H1 (cell line): ENCODE data around the gene KCND3. TPM values are rescaled to one million over a fixed set of nuclear protein-coding genes. Genes with fewer than 3 reads are reported as not detected.
A peak's percentile ranks its signal among the peaks of the same experiment; 100 is the strongest.

Source experiments
- CTCF ChIA-PET: fragments of 300-600 bp; sonication (Branson Sonifier 250); formaldehyde crosslinking; loops from one replicate; lab custom pipeline; 2021; ENCODE audit not compliant: partially characterized antibody; lab: Charles Lee
- POLR2A ChIA-PET: fragments of 300-600 bp; sonication (Branson Sonifier 250); formaldehyde crosslinking; loops from one replicate; lab custom pipeline; 2021; ENCODE audit warnings: inconsistent platforms; ENCODE audit not compliant: partially characterized antibody; lab: Charles Lee
- DNase-seq, 2 experiments: peaks; one replicate each; pipeline versions ENCODE4 v3.0.0 to v3.0.0-alpha.2; 2010 to 2022; ENCODE audit warnings: low spot score in 2 of 2, low read depth in 1 of 2, mixed read lengths in 1 of 2
- FAIRE-seq: peaks from 2 replicates; lab custom pipeline; 2011; peaks lifted over from hg19 to GRCh38; lab: Jason Lieb, UNC
- H2AFZ ChIP-seq: 2 replicates; pipeline ENCODE4 v1.8.1; 2012; ENCODE audit warnings: low read length, inconsistent platforms
- H2AK5ac ChIP-seq: 2 replicates; pipeline ENCODE4 v1.6.1; 2013; ENCODE audit warnings: low read depth, low read length
- H2BK120ac ChIP-seq: replicated peaks from 2 replicates; pipeline ENCODE3; 2013; ENCODE audit warnings: low read depth, low read length, inconsistent platforms
- H2BK12ac ChIP-seq: 2 replicates; pipeline ENCODE4 v1.6.1; 2013; ENCODE audit warnings: low read depth, low read length
- H2BK15ac ChIP-seq: 2 replicates; pipeline ENCODE4 v1.6.1; 2013; ENCODE audit warnings: low read length
- H2BK20ac ChIP-seq: 2 replicates; pipeline ENCODE4 v1.6.1; 2013; ENCODE audit warnings: low read length
- H2BK5ac ChIP-seq: 2 replicates; pipeline ENCODE4 v1.6.1; 2013; ENCODE audit warnings: low read depth, low read length
- H3K14ac ChIP-seq: 2 replicates; pipeline ENCODE4 v1.6.1; 2013; ENCODE audit warnings: inconsistent platforms; ENCODE audit not compliant: insufficient read length
- H3K18ac ChIP-seq: 2 replicates; pipeline ENCODE4 v1.6.1; 2013; ENCODE audit warnings: low read length; ENCODE audit errors: extremely low read depth
- H3K23ac ChIP-seq: 2 replicates; pipeline ENCODE4 v1.6.1; 2013; ENCODE audit warnings: inconsistent platforms; ENCODE audit not compliant: insufficient read length
- H3K23me2 ChIP-seq: 2 replicates; pipeline ENCODE4 v1.6.1; 2013; ENCODE audit warnings: low read depth, low read length
- H3K27ac ChIP-seq: 2 replicates; pipeline ENCODE4 v1.6.1; 2011; ENCODE audit warnings: low read depth, low read length, inconsistent platforms
- H3K27me3 ChIP-seq, 4 experiments: replicated peaks in 1 of 4; 1 replicate in 1 of 4; 2 replicates in 3 of 4; pipeline versions ENCODE4 v1.6.1 to v1.8.1; 2011 to 2013; ENCODE audit warnings: low read length in 3 of 4, mild to moderate bottlenecking in 3 of 4, inconsistent platforms in 2 of 4, mixed read lengths in 2 of 4, moderate library complexity in 1 of 4; ENCODE audit not compliant: control insufficient read depth in 3 of 4, insufficient read depth in 3 of 4; ENCODE audit errors: extremely low read depth in 1 of 4
- H3K36me3 ChIP-seq, 4 experiments: 2 replicates each; pipeline versions ENCODE4 v1.6.1 to v1.8.1; 2011 to 2013; ENCODE audit warnings: mild to moderate bottlenecking in 4 of 4, low read length in 3 of 4, moderate library complexity in 2 of 4, control low read depth in 1 of 4, inconsistent platforms in 1 of 4; ENCODE audit not compliant: insufficient read depth in 4 of 4, control insufficient read depth in 2 of 4
- H3K4ac ChIP-seq: replicated peaks from 2 replicates; pipeline ENCODE3; 2013; ENCODE audit warnings: low read length, low read depth, mixed read lengths, inconsistent platforms; ENCODE audit not compliant: insufficient read length
- H3K4me1 ChIP-seq, 4 experiments: replicated peaks in 1 of 4; 1 replicate in 1 of 4; 2 replicates in 3 of 4; pipeline versions ENCODE4 v1.6.1 to v1.8.1; 2011 to 2013; ENCODE audit warnings: low read length in 3 of 4, inconsistent platforms in 2 of 4, mixed read lengths in 1 of 4; ENCODE audit not compliant: insufficient read depth in 4 of 4, control insufficient read depth in 3 of 4
- H3K4me2 ChIP-seq, 2 experiments: 2 replicates each; pipeline versions ENCODE4 v1.6.1 to v1.8.1; 2011 to 2013; ENCODE audit warnings: low read depth in 2 of 2, low read length in 2 of 2, control low read depth in 1 of 2, inconsistent platforms in 1 of 2, mild to moderate bottlenecking in 1 of 2; ENCODE audit not compliant: insufficient read depth in 1 of 2
- H3K4me3 ChIP-seq, 4 experiments: fragments of 200-600, 300-600 bp in 1 of 4; sonication (generic), shearing (Covaris generic), sonication (Bioruptor Twin) in 1 of 4; 2 replicates each; pipeline versions ENCODE4 v1.5.1 to v1.8.1; 2011 to 2016; ENCODE audit warnings: low read length in 4 of 4, low read depth in 3 of 4, control low read depth in 2 of 4, inconsistent platforms in 2 of 4, mild to moderate bottlenecking in 2 of 4, mixed read lengths in 1 of 4, moderate library complexity in 1 of 4; ENCODE audit not compliant: insufficient read depth in 2 of 4; ENCODE audit errors: extremely low read depth in 1 of 4
- H3K56ac ChIP-seq: replicated peaks from 2 replicates; pipeline ENCODE3; 2013; ENCODE audit warnings: low read depth, mild to moderate bottlenecking, mixed read lengths, low read length, inconsistent platforms; ENCODE audit not compliant: insufficient read length
- H3K79me1 ChIP-seq: 2 replicates; pipeline ENCODE4 v1.6.1; 2013; ENCODE audit warnings: low read depth, low read length, control low read depth
- H3K79me2 ChIP-seq, 2 experiments: 2 replicates each; pipeline versions ENCODE4 v1.6.1 to v1.8.1; 2012 to 2013; ENCODE audit warnings: low read length in 2 of 2, mild to moderate bottlenecking in 2 of 2, inconsistent platforms in 1 of 2; ENCODE audit not compliant: insufficient read depth in 2 of 2, control insufficient read depth in 1 of 2
- H3K9ac ChIP-seq, 4 experiments: replicated peaks in 1 of 4; 1 replicate in 1 of 4; 2 replicates in 3 of 4; pipeline versions ENCODE4 v1.6.1 to v1.8.1; 2011 to 2013; ENCODE audit warnings: low read depth in 3 of 4, low read length in 3 of 4, control low read depth in 2 of 4, mild to moderate bottlenecking in 2 of 4, moderate library complexity in 2 of 4, inconsistent platforms in 1 of 4; ENCODE audit errors: extremely low read depth in 1 of 4
- H3K9me3 ChIP-seq, 2 experiments: 2 replicates each; pipeline versions ENCODE4 v1.6.1 to v1.8.1; 2012 to 2013; ENCODE audit warnings: mild to moderate bottlenecking in 2 of 2, moderate library complexity in 2 of 2, control low read depth in 1 of 2, inconsistent platforms in 1 of 2, low read depth in 1 of 2, low read length in 1 of 2, mixed read lengths in 1 of 2; ENCODE audit not compliant: insufficient read depth in 2 of 2
- H4K20me1 ChIP-seq, 2 experiments: replicated peaks in 1 of 2; 2 replicates each; pipeline versions ENCODE3 to v1.8.1; 2011 to 2013; ENCODE audit warnings: inconsistent platforms in 2 of 2, low read length in 2 of 2, mild to moderate bottlenecking in 1 of 2; ENCODE audit not compliant: insufficient read depth in 2 of 2, control insufficient read depth in 1 of 2
- H4K5ac ChIP-seq: 2 replicates; pipeline ENCODE4 v1.6.1; 2013; ENCODE audit warnings: low read length, low read depth, mixed read lengths, inconsistent platforms; ENCODE audit not compliant: insufficient read length
- H4K8ac ChIP-seq: 2 replicates; pipeline ENCODE4 v1.8.0; 2013; ENCODE audit warnings: mild to moderate bottlenecking, moderate library complexity, low read length, inconsistent platforms; ENCODE audit not compliant: insufficient read depth; ENCODE audit errors: extremely low read depth
- H4K91ac ChIP-seq: replicated peaks from 2 replicates; pipeline ENCODE3; 2013; ENCODE audit warnings: low read length, mixed read lengths, inconsistent platforms; ENCODE audit not compliant: insufficient read length
- ASH2L ChIP-seq: fragments of 200-600, 300-600 bp; sonication (generic); IDR thresholded peaks from one replicate; pipeline ENCODE4 v1.7.1; 2017; ENCODE audit warnings: low read length
- CBX5 ChIP-seq: fragments of 300-800, 300-1000 bp; sonication (generic); IDR thresholded peaks from 2 replicates; pipeline ENCODE4 v1.7.1; 2016; ENCODE audit warnings: antibody characterized with exemption, low read length, low read depth
- CBX8 ChIP-seq: fragments of 300-800, 300-1000 bp; sonication (generic); IDR thresholded peaks from 2 replicates; pipeline ENCODE4 v1.7.1; 2016; ENCODE audit warnings: low read depth, low read length, borderline replicate concordance
- CEBPB ChIP-seq: IDR thresholded peaks from 2 replicates; pipeline ENCODE4 v1.6.1; 2012; ENCODE audit warnings: low read depth, low read length
- CHD1 ChIP-seq: IDR thresholded peaks from 2 replicates; pipeline ENCODE4 v1.6.1; 2012; ENCODE audit warnings: low read depth, low read length, improper control_type of control experiment
- EZH2 ChIP-seq: fragments of 200-600 bp; sonication (generic); IDR thresholded peaks from 2 replicates; pipeline ENCODE4 v1.7.1; 2012; ENCODE audit warnings: low read depth, mild to moderate bottlenecking, moderate library complexity, low read length, inconsistent platforms; ENCODE audit not compliant: severe bottlenecking
- GTF2F1 ChIP-seq: IDR thresholded peaks from 2 replicates; pipeline ENCODE4 v1.6.1; 2012; ENCODE audit warnings: low read depth, low read length, improper control_type of control experiment, borderline replicate concordance
- KDM1A ChIP-seq: fragments of 200-600, 300-600 bp; sonication (generic); IDR thresholded peaks from 2 replicates; pipeline ENCODE4 v1.7.1; 2016; ENCODE audit warnings: mild to moderate bottlenecking, low read length, borderline replicate concordance
- RNF2 ChIP-seq: fragments of 200-900, 300-1000 bp; sonication (generic); IDR thresholded peaks from 2 replicates; pipeline ENCODE4 v1.7.1; 2016; ENCODE audit warnings: borderline replicate concordance, low read depth, mild to moderate bottlenecking, antibody characterized with exemption, low read length; ENCODE audit not compliant: poor library complexity, severe bottlenecking; ENCODE audit errors: missing control alignments
- SAP30 ChIP-seq: fragments of 300-600 bp; sonication (generic); IDR thresholded peaks from 2 replicates; pipeline ENCODE4 v1.7.1; 2012; ENCODE audit warnings: low read length, moderate library complexity, mild to moderate bottlenecking, inconsistent platforms; ENCODE audit not compliant: insufficient read depth, insufficient replicate concordance
- TAF7 ChIP-seq: optimal IDR thresholded peaks from 2 replicates; pipeline ENCODE3; 2011; ENCODE audit warnings: low read depth, mild to moderate bottlenecking, inconsistent platforms, low read length, moderate library complexity, borderline replicate concordance
- TBP ChIP-seq: IDR thresholded peaks from 2 replicates; pipeline ENCODE4 v1.6.1; 2011; ENCODE audit warnings: low read depth, low read length, improper control_type of control experiment
- WGBS, 2 experiments: shearing (Covaris generic) in 1 of 2; methylation state at CpG; one replicate each; pipeline versions ENCODE4 v1.1.6 to v1.1.7; 2013 to 2015; ENCODE audit warnings: low lambda C conversion rate in 2 of 2, mixed read lengths in 2 of 2, inconsistent platforms in 1 of 2, low coverage in 1 of 2, missing lambda C conversion rate in 1 of 2; ENCODE audit not compliant: insufficient replicate concordance in 2 of 2, insufficient coverage in 1 of 2, insufficient read length in 1 of 2; ENCODE audit errors: extremely low coverage in 1 of 2, missing lambda C conversion rate in 1 of 2; 5-methylcytosine and 5-hydroxymethylcytosine counted together
- polyA plus RNA-seq, 7 experiments: library from polyadenylated mRNA; depleted of rRNA in 3 of 7; stranded (reverse) in 5 of 7; unstranded in 2 of 7; fragments of >200 nt in 5 of 7; fragments of 200-250 nt in 2 of 7; gene quantifications; 1 replicate in 5 of 7; 2 replicates in 1 of 7; 4 replicates in 1 of 7; pipeline versions ENCODE4 v1.2.1 to v1.2.3, GENCODE V29; 2011 to 2013; ENCODE audit warnings: missing spikeins in 2 of 7, mixed read lengths in 2 of 7
- total RNA-seq: library from RNA; stranded (reverse); fragmentation: NEBNext Ultra II Directional; extraction: Animal tissue kit (Norgen Biotek cat#: 25700); gene quantifications from 2 replicates; pipeline ENCODE4 v1.2.1, GENCODE V29; 2021
- TF ChIP-seq, protein P1 (sequence below): IDR thresholded peaks from 2 replicates; pipeline ENCODE4 v1.6.1; 2011; ENCODE audit warnings: low read length, improper control_type of control experiment

KCND3 gene
- total and polyA plus RNA-seq, 2 of the 8 experiments (the other 6 are each of a cell fraction or from before 2014, with no cell fraction given), result 0.14 to 0.48 TPM

DNA sequence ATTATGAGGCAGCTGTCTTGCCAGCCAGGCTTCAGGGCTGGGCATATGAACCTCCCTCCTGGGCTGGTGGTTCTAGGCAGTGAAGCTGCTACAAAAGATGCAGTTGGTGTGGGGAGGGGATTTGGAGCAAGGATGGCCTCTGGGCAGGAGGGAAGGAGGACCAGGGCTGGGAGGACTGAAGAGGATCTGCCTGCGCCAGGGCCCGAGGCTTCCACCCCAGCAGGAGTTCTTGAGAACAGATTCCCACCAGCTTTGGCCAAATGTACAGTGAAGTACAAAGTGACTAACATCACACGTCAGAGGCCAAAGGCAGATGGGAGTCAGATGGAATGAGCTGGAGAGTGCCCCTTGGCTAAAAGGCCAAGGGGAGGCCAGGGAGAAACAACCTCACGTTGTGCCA, 171.4 kb downstream of the KCND3 start:
- H3K27me3 ChIP-seq, result no peaks in the 10 kb centered on the region
- no peak overlapping the region for H3K18ac ChIP-seq
- no peaks in the 10 kb centered on the region; a peak in 1 of 7 replicates for H3K4me1 ChIP-seq
- H3K4me2 ChIP-seq, result no peak overlapping the region
- no peak overlapping the region for H2BK15ac ChIP-seq
- ChIA-PET POLR2A (no interaction called here), CTCF (interaction anchor here (0.7 to 1.2 kb wide), 4 partner anchors 16 to 29 kb away, joined by 3 to 4 read pairs (median 4); no protein-coding TSS in a partner anchor)
- FAIRE-seq (no peak), DNase-seq (no peak)
- H3K23me2 ChIP-seq, result no peaks in the 10 kb centered on the region
- H3K79me2 ChIP-seq, result no peaks in the 10 kb centered on the region
- no peak overlapping the region for H3K56ac ChIP-seq
- no peak overlapping the region for H3K4ac ChIP-seq
- no peak overlapping the region for H2AK5ac ChIP-seq
- no peak overlapping the region for H3K27ac ChIP-seq
- no peak overlapping the region for H2BK5ac ChIP-seq
- H3K23ac ChIP-seq, result no peak overlapping the region
- no peaks in the 10 kb centered on the region for H3K36me3 ChIP-seq
- no peaks in the 10 kb centered on the region for H3K79me1 ChIP-seq
- WGBS, 2 experiments, result 83% methylated on average over 4 of the region's 4 CpGs; no CpG with 5 or more reads in 1 of the 2 experiments
- 0 out of 2 replicates have a peak overlapping the region, but pooled peaks have one; percentile 15 for H2AFZ ChIP-seq
- H4K5ac ChIP-seq, result no peak overlapping the region
- no peaks in the 10 kb centered on the region for H4K20me1 ChIP-seq
- H2BK12ac ChIP-seq, result 0 out of 2 replicates have a peak overlapping the region, but pooled peaks have one; percentile 5
- no peak overlapping the region for H4K91ac ChIP-seq
- H3K4me3 ChIP-seq, result no peak overlapping the region
- no peak overlapping the region for H3K14ac ChIP-seq
- no peak overlapping the region for H2BK20ac ChIP-seq
- no peaks in the 10 kb centered on the region for H3K9me3 ChIP-seq
- no peak overlapping the region for H3K9ac ChIP-seq
- H2BK120ac ChIP-seq, result no peak overlapping the region
- H4K8ac ChIP-seq, result no peak overlapping the region
- TF ChIP-seq EZH2 (no peak), TBP (no peak), RNF2 (no peak), GTF2F1 (no peak), KDM1A (no peak), CEBPB (no peak), CBX5 (no peak), CBX8 (no peak), CHD1 (no peak), SAP30 (no peak), ASH2L (no peak), TAF7 (no peak)
- TF ChIP-seq, protein P1, sequence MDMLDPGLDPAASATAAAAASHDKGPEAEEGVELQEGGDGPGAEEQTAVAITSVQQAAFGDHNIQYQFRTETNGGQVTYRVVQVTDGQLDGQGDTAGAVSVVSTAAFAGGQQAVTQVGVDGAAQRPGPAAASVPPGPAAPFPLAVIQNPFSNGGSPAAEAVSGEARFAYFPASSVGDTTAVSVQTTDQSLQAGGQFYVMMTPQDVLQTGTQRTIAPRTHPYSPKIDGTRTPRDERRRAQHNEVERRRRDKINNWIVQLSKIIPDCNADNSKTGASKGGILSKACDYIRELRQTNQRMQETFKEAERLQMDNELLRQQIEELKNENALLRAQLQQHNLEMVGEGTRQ, result no peak
